OCI-LY7 (cell line): ENCODE data around the gene CCT6A. TPM values are rescaled to one million over a fixed set of nuclear protein-coding genes. Genes with fewer than 3 reads are reported as not detected.
"Not testable (repeated sequence)": the region's sequence is repeated elsewhere in the genome, so short reads cannot be mapped to it uniquely, and the experiment has no call there.

Experiments
- BruUV-seq: library from RNA; stranded (reverse); fragments of 400-500 nt; replicated peaks from 2 replicates; lab custom pipeline; 2021; lab: Mats Ljungman, UMichigan
- CTCF ChIA-PET: fragments of 300-600 bp; sonication (Branson Sonifier 250); formaldehyde crosslinking; loops from one replicate; lab custom pipeline; 2022; ENCODE audit warnings: antibody characterized with exemption; ENCODE audit not compliant: unreplicated experiment; lab: Charles Lee
- POLR2A ChIA-PET: fragments of 300-600 bp; sonication (Branson Sonifier 250); formaldehyde crosslinking; loops from one replicate; lab custom pipeline; 2022; ENCODE audit warnings: antibody characterized with exemption; lab: Charles Lee
- DNase-seq: peaks from one replicate; pipeline ENCODE4 v3.0.0-alpha.2; 2015; ENCODE audit warnings: low spot score
- H2AFZ ChIP-seq: fragments of 200-600 bp; sonication (generic), shearing (Covaris generic); 2 replicates; pipeline ENCODE4 v1.6.1; 2014; ENCODE audit warnings: mild to moderate bottlenecking, antibody characterized with exemption, low read length, moderate library complexity
- H3K27ac ChIP-seq: fragments of 200-600 bp; sonication (generic); 2 replicates; pipeline ENCODE4 v1.5.1; 2014; ENCODE audit warnings: mixed run types, low read depth, mild to moderate bottlenecking, moderate library complexity, low read length, inconsistent platforms; ENCODE audit not compliant: poor library complexity, severe bottlenecking
- H3K36me3 ChIP-seq: fragments of 200-600 bp; sonication (generic); 2 replicates; pipeline ENCODE4 v1.6.1; 2014; ENCODE audit warnings: mild to moderate bottlenecking, antibody characterized with exemption, low read length, moderate library complexity, mixed read lengths; ENCODE audit not compliant: insufficient read depth
- H3K4me1 ChIP-seq: fragments of 200-600 bp; sonication (generic); 2 replicates; pipeline ENCODE4 v1.5.1; 2014; ENCODE audit warnings: mild to moderate bottlenecking, low read length; ENCODE audit not compliant: insufficient read depth, poor library complexity, severe bottlenecking
- H3K4me2 ChIP-seq: fragments of 200-600 bp; sonication (generic); 2 replicates; pipeline ENCODE4 v1.6.1; 2014; ENCODE audit warnings: mild to moderate bottlenecking, low read length
- H3K4me3 ChIP-seq: fragments of 200-600 bp; sonication (generic); 2 replicates; pipeline ENCODE4 v1.5.1; 2014; ENCODE audit warnings: mild to moderate bottlenecking, low read depth, low read length; ENCODE audit not compliant: poor library complexity, severe bottlenecking
- H3K79me2 ChIP-seq: fragments of 200-600 bp; sonication (generic); 2 replicates; pipeline ENCODE4 v1.6.1; 2016; ENCODE audit warnings: low read depth, mild to moderate bottlenecking, low read length, moderate library complexity, mixed read lengths; ENCODE audit not compliant: insufficient read depth
- H3K9me2 ChIP-seq: fragments of 200-600 bp; sonication (generic); 2 replicates; pipeline ENCODE4 v1.6.1; 2016; ENCODE audit warnings: mild to moderate bottlenecking, low read length, mixed read lengths; ENCODE audit not compliant: insufficient read depth
- H3K9me3 ChIP-seq: fragments of 200-600 bp; sonication (generic); 2 replicates; pipeline ENCODE4 v1.6.1; 2014; ENCODE audit warnings: mild to moderate bottlenecking, mixed run types, low read length, mixed read lengths
- H4K20me1 ChIP-seq: fragments of 200-600 bp; sonication (generic); 2 replicates; pipeline ENCODE4 v1.6.1; 2014; ENCODE audit warnings: mild to moderate bottlenecking, antibody characterized with exemption, low read length, moderate library complexity, mixed read lengths; ENCODE audit not compliant: insufficient read depth
- CTCF ChIP-seq: fragments of 200-600 bp; sonication (generic); conservative IDR thresholded peaks from 2 replicates; pipeline ENCODE4 v1.5.1; 2014; ENCODE audit warnings: mild to moderate bottlenecking, antibody characterized with exemption, low read length, moderate library complexity, mixed read lengths
- EZH2phosphoT487 ChIP-seq: fragments of 200-600 bp; sonication (generic); IDR thresholded peaks from 2 replicates; pipeline ENCODE4 v1.6.1; 2018; ENCODE audit warnings: low read depth, borderline replicate concordance, mild to moderate bottlenecking, mixed run types, antibody characterized with exemption, low read length, moderate library complexity, mixed read lengths
- intact Hi-C: fragments of 100-400 bp; cut with micrococcal nuclease; formaldehyde crosslinking; loops from one replicate; pipeline ENCODE4 v1.10.0; 2022; ENCODE audit not compliant: unreplicated experiment
- total RNA-seq, 2 experiments: library from RNA; depleted of rRNA in 1 of 2; stranded (reverse); fragments of >200 nt in 1 of 2; shearing (Covaris generic) in 1 of 2; gene quantifications; 2 replicates each; pipeline ENCODE4 v1.2.3, GENCODE V29; 2014 to 2022

Gene CCT6A
- total RNA-seq, 2 experiments from 2014 or later: 151 to 219 TPM

GRCh38 chr7:56046721-56047445, 4.7 kb upstream of the CCT6A start:
- 0 out of 2 replicates have a peak overlapping the region, but pooled peaks have one; percentile 3 for H3K4me2 ChIP-seq
- CTCF ChIA-PET: no interaction called here
- BruUV-seq: no TSS peak

GRCh38 chr7:56047446-56048116, 4.0 kb upstream of the CCT6A start:
- H3K9me2 ChIP-seq, BruUV-seq, intact Hi-C loops, DNase-seq, H4K20me1 ChIP-seq, CTCF ChIA-PET, H2AFZ ChIP-seq, H3K27ac ChIP-seq, H3K4me3 ChIP-seq, H3K9me3 ChIP-seq: not testable (repeated sequence)
- POLR2A ChIA-PET: interaction anchor here (0.6 to 0.7 kb wide), 3 partner anchors 12 to 118 kb away, joined by 3 to 4 read pairs (median 3); no protein-coding TSS in a partner anchor
- Histone ChIP-seq H3K79me2 (peaks cover 44% of the 10 kb centered on the region), H3K4me1 (peaks cover 29% of the 10 kb centered on the region), H3K4me2 (0 out of 2 replicates have a peak overlapping the region, but pooled peaks have one; percentile 3), H3K36me3 (peaks cover 25% of the 10 kb centered on the region)

More at GRCh38 chr7:56046721-56047445, 4.7 kb upstream of the CCT6A start:
- Histone ChIP-seq H3K79me2 (peaks cover 38% of the 10 kb centered on the region), H3K9me3 (no peaks in the 10 kb centered on the region), H3K27ac (no peak overlapping the region), H2AFZ (no peak overlapping the region), H3K36me3 (peaks cover 25% of the 10 kb centered on the region), H3K4me3 (no peak overlapping the region), H3K9me2 (no peaks in the 10 kb centered on the region), H4K20me1 (no peaks in the 10 kb centered on the region), H3K4me1 (peaks cover 28% of the 10 kb centered on the region)
- POLR2A ChIA-PET: interaction anchor here (0.6 to 0.7 kb wide), 4 partner anchors 13 to 75 kb away, joined by 3 read pairs; no protein-coding TSS in a partner anchor
- TF ChIP-seq CTCF (no peak), EZH2phosphoT487 (no peak)
- no peak for DNase-seq
- intact Hi-C loops: no loop called here

GRCh38 chr7:56048245-56048644, 3.3 kb upstream of the CCT6A start:
- Histone ChIP-seq H3K79me2 (peaks cover 51% of the 10 kb centered on the region), H3K4me1 (peaks cover 35% of the 10 kb centered on the region), H3K36me3 (peaks cover 25% of the 10 kb centered on the region), H3K27ac (no peak overlapping the region), H3K9me3 (no peaks in the 10 kb centered on the region), H3K4me3 (no peak overlapping the region), H3K4me2 (no peak overlapping the region), H3K9me2 (no peaks in the 10 kb centered on the region), H2AFZ (no peak overlapping the region), H4K20me1 (peaks cover 10% of the 10 kb centered on the region; the same call in 1 of the 2 replicates)
- ChIA-PET POLR2A (interaction anchor here (0.6 kb wide), 1 partner anchor 119 kb away, joined by 4 read pairs; no protein-coding TSS in a partner anchor), CTCF (no interaction called here)
- BruUV-seq: no TSS peak
- no peak for DNase-seq
- TF ChIP-seq EZH2phosphoT487 (no peak), CTCF (no peak)
- intact Hi-C loops: no loop called here

- H2AFZ ChIP-seq, POLR2A ChIA-PET, intact Hi-C loops, CTCF ChIA-PET, H3K4me3 ChIP-seq, H3K27ac ChIP-seq, H3K9me2 ChIP-seq, H3K9me3 ChIP-seq, DNase-seq, BruUV-seq: not testable (repeated sequence)
- peaks cover 16% of the 10 kb centered on the region; the same call in 1 of the 2 replicates for H4K20me1 ChIP-seq
- H3K4me1 ChIP-seq: peaks cover 41% of the 10 kb centered on the region
- peaks cover 56% of the 10 kb centered on the region for H3K79me2 ChIP-seq
- peak overlapping the region; percentile 31; the same call in 1 of the 2 replicates for H3K4me2 ChIP-seq
- peaks cover 28% of the 10 kb centered on the region for H3K36me3 ChIP-seq
Observed at GRCh38 chr7:56048763-56049162, 2.8 kb upstream of the CCT6A start.
